SKM-1 treated with dmso at 0.1 percent for 144 hours (cell line): ENCODE data around the gene STMN3.
"Not testable (repeated sequence)": the region's sequence is repeated elsewhere in the genome, so short reads cannot be mapped to it uniquely, and the experiment has no call there.

ENCODE experiments used
- DNase-seq: peaks from one replicate; lab custom pipeline; 2025; ENCODE audit not compliant: unreplicated experiment; lab: John Stamatoyannopoulos, UW

The STMN3 gene

DNA sequence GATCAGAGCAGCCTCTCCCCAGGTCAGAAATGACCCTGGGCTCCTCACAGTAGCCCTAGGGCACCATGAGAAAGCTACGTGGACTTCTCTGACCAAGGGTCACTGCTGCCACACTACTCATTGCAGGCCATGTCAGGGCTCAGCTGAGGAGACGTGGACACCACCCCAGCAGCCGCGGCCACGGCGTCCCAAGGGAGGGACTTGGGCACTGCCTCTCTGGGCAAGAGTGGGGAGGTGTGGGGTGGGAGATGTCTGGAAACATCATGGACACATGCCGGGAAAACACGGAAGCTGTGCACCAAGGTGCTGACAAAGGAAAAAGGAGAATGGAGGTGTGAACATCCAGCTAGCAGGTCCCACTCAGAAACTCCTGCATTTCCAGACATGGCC, 35.4 kb downstream of the STMN3 start:
- no peak for DNase-seq

DNA sequence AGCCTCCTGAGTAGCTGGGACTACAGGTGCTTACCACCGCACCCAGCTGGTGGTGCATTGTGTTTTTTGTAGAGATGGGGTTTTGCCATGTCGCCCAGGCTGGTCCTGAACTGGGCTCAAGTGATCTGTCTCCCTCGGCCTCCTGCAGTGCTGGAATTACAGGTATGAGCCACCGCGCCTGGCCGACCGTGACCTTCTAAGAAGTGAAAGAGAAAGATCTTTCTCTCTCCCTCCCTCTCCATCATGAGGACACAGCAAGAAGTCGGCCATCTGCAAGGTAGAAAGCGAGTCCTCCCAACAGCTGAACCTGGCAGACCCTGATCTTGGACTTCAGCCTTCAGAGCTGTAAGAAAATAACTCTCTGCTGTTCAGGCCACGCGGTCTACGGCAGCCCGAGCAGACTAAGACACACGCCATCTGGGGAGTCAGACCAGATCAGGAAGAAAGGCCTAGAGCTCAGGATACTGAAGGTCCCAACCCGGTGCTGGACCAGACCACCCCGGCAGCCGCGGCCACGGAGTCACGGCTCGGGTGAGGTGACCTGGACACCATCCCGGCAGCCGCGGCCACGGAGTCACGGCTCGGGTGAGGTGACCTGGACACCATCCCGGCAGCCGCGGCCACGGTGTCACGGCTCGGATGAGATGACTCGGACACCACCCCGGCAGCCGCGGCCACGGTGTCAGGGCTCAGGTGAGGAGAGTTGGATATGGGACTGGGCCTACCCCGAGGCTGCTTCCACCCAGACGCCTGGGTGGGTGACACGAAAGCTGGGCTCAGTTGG, 35.9 kb downstream of the STMN3 start:
- DNase-seq: no peak

DNA sequence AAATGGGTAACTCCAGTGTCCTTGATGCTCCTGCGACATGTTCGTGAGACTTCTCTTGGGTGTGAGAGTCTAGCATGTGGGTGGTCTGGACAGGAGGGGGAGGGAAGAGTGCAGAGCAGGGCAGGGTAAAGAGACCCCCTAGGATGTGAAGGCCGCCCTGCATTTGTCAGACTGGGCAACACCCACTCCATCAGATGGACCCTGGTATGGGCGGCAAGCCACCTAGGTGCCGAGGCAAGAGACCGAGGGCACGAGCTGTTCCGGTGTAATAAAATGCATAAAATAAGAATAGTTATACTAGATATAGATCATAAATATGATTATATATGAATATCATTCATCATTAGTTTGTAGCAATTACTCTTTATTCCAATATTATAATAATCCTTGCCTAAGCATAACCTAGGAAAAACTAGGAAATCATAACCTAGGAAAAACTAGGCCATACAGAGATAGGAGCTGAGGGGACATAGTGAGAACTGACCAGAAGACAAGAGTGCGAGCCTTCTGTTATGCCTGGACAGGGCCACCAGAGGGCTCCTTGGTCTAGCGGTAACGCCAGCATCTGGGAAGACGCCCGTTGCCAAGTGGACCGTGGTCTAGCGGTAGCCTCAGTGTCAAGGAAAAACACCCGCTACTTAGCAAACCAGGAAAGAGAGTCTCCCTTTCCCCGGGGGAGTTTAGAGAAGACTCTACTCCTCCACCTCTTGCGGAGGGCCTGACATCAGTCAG, 39.2 kb downstream of the STMN3 start:
- DNase-seq: not testable (repeated sequence)

DNA sequence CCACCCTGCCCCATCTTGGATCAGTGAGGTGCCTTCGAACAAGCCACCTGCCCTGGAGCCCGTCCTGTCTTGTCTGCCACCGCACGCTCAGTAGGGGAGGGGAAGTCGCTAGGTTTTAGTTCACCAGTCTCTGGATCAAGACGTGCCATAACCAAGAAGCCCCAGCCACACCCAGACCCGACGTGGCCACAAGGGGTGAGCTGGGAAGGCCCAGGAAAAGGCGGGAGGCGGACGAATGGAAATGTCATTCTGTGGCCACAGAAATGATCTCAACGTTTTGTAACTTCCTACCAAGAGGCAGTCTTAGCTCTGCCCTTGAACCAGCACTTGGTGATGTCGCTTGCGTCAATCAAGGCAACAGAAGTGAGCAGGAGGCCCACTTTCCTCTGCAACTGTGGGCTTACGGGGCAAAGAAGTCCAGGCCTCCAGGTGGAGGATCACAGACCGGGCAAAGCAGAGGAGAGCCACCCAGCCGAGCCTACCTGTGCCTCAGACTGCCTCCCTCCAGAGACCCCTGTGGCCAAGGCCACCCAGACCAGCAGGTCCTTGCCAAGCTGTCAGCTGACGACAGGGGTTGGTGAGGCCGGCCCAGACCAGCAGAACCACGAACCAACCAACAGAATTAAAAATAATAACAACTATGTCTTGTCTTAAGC, 40.8 kb downstream of the STMN3 start:
- peak; percentile 87 for DNase-seq

DNA sequence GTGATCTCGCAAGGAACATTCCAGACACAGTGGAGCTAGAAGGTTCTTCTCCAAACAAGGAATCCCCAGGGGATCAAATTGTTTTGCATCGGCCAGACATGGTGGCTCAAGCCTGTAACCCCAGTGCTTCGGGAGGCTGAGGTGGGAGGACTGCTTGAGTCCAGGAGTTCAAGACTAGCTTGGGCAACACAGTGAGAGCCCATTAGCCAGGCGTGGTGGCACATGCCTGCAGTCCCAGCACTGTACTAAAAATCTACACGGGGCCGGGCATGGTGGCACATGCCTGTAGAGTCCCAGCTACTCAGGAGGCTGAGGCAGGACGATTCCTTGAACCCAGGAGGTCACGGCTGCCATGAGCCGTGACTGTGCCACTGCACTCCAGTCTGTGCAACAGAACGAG, 41.6 kb downstream of the STMN3 start:
- no peak for DNase-seq

DNA sequence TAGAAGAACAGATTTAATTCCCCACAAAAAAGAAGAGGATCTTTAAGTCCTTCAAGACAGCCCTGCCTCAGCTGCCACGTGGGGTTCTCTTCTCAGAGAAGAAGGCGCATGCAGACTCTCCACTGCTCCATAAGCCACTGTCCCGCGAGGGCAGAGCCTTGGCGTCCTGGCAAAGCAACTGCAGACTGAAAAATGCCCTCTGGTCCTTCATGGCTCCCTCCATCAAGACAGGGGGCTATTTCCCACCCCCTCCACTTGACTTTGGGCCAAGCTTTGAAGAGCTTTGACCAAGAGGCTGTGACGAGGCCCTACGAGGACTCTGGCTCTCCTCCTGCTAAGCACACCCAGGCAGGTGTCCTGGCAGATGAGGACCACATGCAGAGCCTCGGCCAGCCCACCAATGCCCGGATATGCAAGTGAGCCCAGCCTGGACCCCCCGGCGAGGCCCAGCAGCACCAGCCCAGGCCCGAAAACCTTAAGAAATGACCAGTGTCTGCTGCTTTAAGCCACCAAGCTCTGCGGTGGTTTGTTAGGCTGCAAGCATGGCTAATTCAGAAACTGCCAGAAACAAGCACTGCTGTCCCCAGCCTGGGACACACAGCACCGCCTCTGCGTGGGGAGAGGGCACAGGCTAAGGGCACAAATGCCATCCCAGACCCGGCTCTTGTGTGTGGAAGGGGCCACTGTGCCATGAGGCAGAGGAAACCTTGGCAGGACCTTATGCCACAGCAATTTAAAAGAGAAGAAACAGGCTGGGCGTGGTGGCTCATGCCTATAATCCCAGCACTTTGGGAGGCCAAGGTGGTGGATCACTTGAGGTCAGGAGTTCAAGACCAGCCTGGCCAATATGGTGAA, 42.4 kb downstream of the STMN3 start:
- no peak for DNase-seq

DNA sequence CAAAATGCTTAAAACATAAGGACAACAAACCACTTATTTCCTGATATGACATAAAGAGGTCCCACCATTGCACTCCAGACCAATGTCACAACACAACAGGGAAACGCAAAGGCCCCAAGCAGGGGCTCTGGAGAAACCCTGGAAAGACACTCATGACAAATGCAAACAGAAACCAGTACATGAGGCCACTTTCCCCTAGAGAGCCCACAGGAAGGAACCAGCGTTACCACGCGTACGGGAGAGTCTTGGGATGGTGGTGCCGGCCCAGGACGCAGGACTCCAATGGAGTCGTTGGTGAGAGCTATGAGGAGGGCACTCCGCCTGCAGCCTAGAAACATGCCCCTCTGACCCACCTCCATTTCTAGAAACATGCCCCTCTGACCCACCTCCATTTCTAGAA, 46.5 kb downstream of the STMN3 start:
- DNase-seq: no peak

DNA sequence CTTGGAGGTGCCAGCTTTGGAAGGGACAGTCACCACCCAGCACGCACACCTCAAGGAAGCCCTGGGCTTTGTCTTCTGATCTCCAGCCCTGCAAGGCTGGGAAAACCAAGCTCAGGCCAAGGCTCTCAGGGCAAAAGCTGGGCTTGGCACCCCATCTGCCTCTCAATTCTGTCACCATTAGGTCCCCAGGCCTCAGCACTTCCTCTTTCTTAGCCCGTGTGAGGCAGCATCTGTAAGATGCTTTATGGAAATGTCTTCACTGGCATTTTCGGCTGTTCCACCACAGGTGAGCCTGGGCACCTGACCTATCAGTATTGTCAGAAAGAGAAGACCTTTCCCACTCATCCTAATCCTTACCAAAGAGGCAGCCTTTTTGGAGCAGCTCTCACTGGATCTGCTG, 50.9 kb downstream of the STMN3 start:
- no peak for DNase-seq

DNA sequence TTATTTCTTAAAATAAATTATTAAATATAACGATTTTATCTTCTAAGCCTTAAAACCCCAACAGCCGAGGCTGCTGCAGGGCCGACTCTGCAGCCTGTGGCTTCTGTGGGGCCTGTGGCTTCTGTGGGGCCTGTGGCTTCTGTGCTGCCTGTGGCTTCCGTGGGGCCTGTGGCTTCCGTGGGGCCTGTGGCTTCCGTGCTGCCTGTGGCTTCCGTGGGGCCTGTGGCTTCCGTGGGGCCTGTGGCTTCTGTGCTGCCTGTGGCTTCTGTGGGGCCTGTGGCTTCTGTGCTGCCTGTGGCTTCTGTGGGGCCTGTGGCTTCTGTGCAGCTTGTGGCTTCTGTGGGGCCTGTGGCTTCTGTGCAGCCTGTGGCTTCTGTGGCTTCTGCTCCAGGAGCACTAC, 51.5 kb downstream of the STMN3 start:
- not testable (repeated sequence) for DNase-seq

DNA sequence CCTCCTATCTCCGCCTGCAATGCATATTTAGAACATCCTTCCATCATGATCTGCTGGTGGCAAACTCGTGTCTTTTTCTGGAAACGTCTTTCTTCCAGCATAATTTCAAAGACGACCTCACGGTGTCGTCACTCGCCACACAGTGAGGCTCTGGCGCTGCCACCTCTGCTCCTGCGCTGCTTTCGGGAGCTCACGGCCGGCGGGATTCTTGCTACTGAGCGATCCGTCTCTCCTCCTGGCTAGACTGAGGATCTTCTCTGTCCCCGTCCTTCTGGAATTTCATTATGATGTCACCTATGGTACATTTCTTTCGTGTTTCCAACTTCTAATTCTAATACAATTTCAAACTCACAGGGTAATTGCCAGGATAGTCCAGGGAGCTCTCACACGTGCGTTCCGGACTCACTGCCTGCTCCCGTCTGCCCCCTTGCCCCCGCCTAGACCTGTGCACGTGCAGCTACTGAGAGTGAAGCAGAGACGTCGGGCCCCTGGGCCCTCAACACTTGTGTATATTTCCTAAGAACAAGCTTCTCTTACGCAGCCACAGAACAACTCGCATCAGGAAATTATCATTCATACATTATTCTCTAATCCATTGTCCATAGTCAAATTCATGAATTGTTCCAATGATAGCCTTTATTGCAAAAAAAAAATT, 53.7 kb downstream of the STMN3 start:
- DNase-seq: no peak

DNA sequence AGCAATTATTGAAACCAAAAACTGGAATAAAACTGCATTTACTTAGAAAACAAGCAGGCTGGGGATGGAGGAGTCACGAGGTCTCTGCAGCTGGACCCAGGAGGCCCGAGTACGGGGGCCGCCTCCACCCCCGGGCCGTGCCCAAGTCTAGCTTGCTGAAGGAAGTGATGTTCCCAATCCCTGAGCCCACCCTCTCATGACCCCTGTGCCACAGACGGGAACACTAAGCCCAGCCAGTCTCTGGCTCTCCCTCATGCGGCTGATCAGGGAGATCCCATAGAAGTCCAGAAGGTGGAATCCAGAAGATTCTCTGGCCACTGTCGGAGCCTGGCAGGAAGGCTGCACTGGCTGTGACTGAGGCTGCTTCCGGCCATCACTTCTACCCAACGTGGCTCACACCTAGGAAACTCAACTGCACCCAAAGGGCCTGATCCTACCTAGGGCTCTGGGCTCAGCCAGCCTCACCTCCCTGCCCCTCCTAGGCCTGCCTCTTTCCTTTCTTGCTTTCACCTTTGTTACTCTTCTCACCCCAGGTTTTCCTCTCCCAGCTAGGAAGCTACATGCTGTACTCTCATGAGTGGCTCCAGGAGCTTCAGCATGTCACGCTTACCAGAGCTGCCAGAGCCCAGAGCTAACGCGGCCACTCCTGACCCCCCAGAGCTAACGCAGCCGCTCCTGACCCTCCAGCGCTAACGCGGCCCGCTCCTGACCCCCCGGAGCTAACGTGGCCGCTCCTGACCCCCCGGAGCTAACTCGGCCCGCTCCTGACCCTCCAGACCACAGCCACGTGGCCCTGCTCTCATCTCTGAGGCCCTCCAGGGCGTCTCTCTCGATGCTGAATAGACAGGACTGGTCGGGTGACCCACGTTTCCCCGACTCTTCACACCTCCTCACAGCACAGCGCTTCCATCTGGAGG, 54.5 kb downstream of the STMN3 start:
- DNase-seq: no peak

DNA sequence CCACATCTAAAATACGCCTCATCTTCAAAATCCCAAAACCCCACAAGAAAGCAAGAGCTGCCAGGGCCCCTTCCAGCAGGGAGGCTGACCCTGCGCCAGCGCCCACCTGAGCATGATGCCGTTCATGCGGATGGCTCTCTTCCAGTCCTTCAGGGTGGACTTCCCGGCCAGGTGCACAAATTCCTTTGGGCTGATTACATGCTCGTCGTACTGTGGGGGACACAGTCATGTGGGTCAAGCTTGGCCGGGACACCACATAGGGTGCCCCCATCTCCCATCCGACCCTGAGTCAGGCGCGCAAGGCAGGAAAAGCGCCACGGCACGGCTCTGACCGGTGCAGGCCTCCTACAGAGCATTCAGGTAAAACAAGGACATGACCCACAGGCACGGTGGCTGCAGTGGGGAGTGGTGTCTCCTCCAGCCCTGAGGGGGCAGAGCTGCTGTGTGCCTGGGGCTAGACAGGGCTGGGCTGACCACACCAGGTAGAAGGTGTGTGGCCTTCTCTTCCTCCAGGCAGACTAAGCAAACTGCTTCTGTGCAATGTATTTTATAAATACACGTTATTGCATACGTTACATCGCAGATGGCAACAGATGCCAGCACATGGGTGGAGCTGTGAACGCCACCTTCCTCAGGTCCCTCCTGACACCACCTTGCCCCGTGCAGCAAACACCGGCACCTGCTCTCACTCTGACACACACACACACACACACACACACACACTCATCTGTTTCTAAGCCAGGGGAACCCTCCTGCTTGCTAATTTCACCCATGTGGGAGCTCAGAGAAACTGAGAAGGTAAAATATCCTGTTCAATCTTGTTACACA, 55.4 kb downstream of the STMN3 start:
- no peak for DNase-seq

DNA sequence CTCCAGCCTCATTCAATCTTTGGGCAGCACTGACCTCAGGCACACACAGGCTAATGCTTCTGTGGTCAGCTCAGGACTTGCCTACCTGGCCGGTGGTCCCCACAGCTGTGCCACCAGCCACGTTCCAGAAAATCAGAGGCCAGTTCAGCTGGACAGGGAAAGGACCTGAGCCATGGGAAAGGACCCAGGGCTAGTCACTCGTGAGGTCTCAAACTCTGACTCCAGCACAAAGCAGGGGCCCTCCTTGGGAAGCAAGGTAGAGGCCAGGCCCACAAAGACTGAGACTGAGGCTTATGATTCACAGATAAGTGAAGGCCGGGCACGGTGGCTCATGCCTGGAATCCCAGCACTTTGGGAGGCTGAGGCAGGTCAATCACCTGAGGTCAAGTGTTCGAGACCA, 56.8 kb downstream of the STMN3 start:
- DNase-seq: no peak

DNA sequence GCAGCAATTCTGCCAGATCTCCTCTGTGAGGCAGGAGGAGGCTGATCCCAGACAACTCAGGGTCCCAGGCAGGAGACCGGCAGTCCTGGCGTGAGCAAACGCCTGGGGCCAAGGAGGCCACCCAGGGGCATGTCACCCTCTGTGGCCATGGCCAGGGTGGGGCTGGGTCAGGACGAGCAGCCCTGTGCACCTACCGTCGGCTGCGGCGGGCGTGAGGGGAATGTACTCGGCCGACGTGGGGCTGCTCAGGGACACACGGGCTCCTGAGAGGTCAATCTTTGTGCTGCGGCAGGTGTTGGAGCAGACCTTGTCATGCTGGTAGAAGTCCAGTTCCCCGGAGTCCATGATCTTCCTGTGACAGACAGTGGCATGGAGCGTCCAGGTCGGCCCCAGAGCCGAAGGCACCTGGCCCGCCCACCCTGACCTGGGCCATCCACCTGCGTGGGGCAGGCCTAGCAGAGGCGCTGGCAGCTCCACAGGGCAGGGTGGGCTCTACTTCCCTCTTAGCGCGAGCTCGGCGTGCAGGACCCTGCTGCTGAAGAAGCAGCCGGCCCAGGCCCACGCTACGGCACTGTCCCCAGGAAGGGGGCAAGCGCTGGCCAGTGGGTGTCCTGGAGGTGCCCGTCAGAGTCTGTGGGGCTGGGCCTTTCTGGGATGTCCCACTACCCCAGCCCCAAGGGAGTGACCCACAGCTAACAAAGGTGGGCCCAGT, 57.7 kb downstream of the STMN3 start:
- DNase-seq: no peak

DNA sequence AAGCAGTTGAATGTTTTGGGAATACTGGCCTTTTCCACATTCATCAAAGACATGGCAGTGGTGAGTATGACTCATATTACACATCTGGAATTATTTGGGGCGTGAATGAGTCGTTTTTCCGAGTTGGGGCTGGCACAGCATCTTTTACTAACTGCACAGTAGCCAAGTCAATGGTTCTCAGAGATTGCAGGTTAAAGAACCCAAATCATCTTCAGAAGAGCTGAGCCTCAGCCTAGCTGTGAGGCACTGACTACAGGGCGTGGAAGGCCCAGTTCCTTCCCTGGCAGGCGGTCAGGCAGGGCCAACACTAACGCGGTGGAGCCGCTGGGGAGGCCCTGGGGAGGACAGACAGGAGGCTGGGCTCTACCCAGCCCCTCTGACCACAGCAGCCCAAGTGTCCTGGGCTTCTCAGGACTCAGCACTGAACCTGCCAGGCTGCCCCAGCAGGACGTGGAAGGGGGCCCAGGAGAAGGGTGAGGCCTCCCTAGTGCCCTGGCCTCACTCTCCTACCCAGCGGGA, 59.1 kb downstream of the STMN3 start:
- DNase-seq: no peak

DNA sequence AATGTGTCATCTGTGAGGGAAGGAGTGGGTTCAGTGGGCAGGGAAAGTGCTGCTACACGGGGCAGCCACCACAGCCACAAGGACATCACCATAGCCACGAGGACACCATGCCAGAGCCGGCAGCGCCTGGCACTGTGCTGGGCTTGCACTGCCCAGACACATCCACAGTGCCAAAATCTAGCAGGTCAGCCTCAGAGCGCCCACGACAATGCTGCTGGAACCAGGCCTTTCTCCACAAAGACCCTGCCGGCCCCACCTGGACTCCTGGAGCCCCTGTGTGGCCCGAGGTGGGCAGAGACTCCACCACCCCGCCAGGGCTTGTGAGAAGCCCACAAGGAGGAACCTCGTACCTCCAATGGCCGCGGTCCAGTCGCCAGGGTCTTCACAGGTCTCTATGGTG, 60.6 kb downstream of the STMN3 start:
- DNase-seq: no peak

DNA sequence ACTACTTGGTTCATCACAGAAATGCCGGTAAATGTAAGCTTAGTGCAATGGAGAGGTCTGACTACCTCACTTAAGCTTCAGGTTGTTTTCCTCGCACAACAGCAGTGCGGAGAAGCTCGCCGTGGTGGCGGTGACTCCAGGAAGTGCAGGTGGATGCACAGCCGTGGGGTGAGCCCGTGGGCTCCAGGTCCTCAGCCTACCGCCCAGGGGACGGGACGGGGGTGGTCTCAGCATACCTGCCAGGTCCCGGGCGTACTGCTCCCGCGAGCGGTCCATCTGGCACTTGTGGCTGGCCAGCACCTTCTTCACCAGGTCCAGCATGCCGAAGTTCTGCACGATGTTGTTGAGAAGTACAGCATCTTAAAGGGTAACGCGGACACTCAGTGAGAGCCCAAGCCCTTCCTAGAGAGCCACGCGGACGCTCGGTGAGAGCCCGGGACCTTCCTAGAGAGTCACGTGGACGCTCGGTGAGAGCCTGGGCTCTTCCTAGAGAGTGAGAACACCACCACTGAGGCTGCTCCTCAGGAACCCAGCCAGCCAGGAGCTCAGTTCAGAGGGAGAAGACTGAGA, 61.4 kb downstream of the STMN3 start:
- no peak for DNase-seq

DNA sequence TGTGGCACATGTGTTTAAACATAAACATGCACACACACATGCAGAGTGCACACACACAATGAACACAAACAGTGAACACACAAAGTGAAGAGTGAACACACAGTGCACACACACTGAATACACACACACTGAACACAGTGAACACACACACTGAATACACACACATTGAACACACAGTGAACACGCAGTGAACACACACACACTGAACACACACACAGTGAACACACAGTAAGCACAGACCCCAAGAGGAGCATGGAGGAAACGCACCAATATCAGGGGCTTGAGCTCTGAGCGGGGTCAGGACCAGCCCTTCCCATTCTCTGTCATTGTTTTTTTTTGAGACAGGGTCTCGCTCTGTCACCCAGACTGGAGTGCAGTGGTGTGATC, 62.1 kb downstream of the STMN3 start:
- DNase-seq: no peak
